GM21619 (cell line): Measurements from ENCODE around the gene CCR5AS.
"Not testable (repeated sequence)": the region's sequence is repeated elsewhere in the genome, so short reads cannot be mapped to it uniquely, and the experiment has no call there.

Source experiments
- ATAC-seq: cut with Tn5 transposase; IDR thresholded peaks from one replicate; pipeline ENCODE4 v1.9.1; 2021; ENCODE audit not compliant: unreplicated experiment

CCR5AS gene

GRCh38 chr3:46359733-46360493 lies 47.0 kb downstream of the CCR5AS start:
- ATAC-seq, result no peak

- ATAC-seq, result no peak
Observed at GRCh38 chr3:46358466-46358865, 48.4 kb downstream of the CCR5AS start.

GRCh38 chr3:46356909-46357308 lies 50.0 kb downstream of the CCR5AS start:
- ATAC-seq, result no peak

- no peak for ATAC-seq
Observed at GRCh38 chr3:46356276-46356675, 50.6 kb downstream of the CCR5AS start.

GRCh38 chr3:46354984-46355383 lies 51.9 kb downstream of the CCR5AS start:
- no peak for ATAC-seq

GRCh38 chr3:46354478-46354877 lies 52.4 kb downstream of the CCR5AS start:
- ATAC-seq, result no peak

- no peak for ATAC-seq
Observed at GRCh38 chr3:46353647-46354410, 53.0 kb downstream of the CCR5AS start, which contains the start of gene CCR2. Gene CCR2, plus strand, starts transcription at chr3:46354111. Its CDS starts 3,417 bp downstream, at chr3:46357528.

GRCh38 chr3:46353090-46353489 lies 53.8 kb downstream of the CCR5AS start:
- no peak for ATAC-seq

GRCh38 chr3:46351646-46352045 lies 55.2 kb downstream of the CCR5AS start:
- no peak for ATAC-seq

- peak; percentile 35 for ATAC-seq
Observed at GRCh38 chr3:46350262-46350565, 56.7 kb downstream of the CCR5AS start.

- peak; percentile 65 for ATAC-seq
Observed at GRCh38 chr3:46349484-46350261, 57.2 kb downstream of the CCR5AS start.

- ATAC-seq, result no peak
Observed at GRCh38 chr3:46348823-46349482, 57.9 kb downstream of the CCR5AS start.

- no peak for ATAC-seq
Observed at GRCh38 chr3:46344476-46344875, 62.4 kb downstream of the CCR5AS start.

GRCh38 chr3:46338840-46339239 lies 68.0 kb downstream of the CCR5AS start:
- no peak for ATAC-seq

GRCh38 chr3:46337911-46338310 lies 69.0 kb downstream of the CCR5AS start:
- no peak for ATAC-seq

- no peak for ATAC-seq
Observed at GRCh38 chr3:46335541-46335940, 71.3 kb downstream of the CCR5AS start.

- ATAC-seq, result no peak
Observed at GRCh38 chr3:46334741-46335478, 72.0 kb downstream of the CCR5AS start.

GRCh38 chr3:46330676-46331075 lies 76.2 kb downstream of the CCR5AS start:
- not testable (repeated sequence) for ATAC-seq

- ATAC-seq, result no peak
Observed at GRCh38 chr3:46325645-46326300, 81.1 kb downstream of the CCR5AS start.

GRCh38 chr3:46324036-46324435 lies 82.8 kb downstream of the CCR5AS start:
- ATAC-seq, result no peak
